Measurements from ENCODE around the gene CCDC175. TPM values are rescaled to one million over a fixed set of nuclear protein-coding genes. Genes with fewer than 3 reads are reported as not detected.

CCDC175 gene
- total RNA-seq, 1 experiment from 2014 or later, result 0.47 TPM

DNA sequence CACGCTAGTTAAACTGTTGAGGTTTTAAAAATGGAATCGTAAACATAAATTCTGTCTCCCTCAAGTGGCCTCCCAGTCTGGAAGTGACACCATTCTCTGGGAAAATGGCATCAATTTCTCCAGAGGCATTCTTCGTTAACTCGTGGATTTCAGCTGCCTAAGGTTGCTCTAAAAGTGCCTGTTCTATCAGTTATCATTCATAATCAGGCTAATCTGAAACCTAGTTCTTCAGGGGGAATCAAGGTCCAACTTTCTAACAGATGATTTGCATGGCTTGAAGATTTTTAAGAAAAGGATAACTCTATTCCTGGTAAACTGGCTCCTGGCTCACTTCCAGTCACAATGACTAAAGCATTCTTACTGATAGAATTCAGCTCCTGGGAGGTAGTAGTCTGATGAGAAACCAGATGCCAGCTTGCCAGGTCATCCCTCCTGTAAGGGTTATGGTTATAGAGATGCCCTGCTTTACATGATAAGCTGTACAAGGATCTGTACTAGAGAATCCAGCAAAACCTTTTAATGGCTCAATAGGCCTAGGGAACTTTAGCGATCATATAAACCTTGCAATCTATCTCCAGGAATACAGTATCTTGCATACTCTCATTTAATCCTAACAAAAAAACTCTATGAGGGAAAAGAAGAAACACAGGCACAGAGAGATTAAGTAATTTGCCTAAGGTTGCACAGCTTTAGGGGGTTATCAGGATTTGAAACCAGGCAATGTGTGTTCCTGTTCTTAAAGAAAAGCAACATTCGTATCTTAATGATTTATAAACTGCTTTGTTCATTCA lies 93.9 kb downstream of the CCDC175 start:
- no peaks in the 10 kb centered on the region for H3K27me3 ChIP-seq (replicated peaks; ENCODE audit: insufficient read depth, low read depth, low read length, poor library complexity)
- no peaks in the 10 kb centered on the region for H3K9me3 ChIP-seq (ENCODE audit: low read depth, low read length, poor library complexity, severe bottlenecking)
- POLR2A ChIA-PET (ENCODE audit: low non-redundant PET), result no interaction called here
- no peak for TF ChIP-seq EZH2 (IDR thresholded peaks at IDR 0.05; ENCODE audit: borderline replicate concordance, low read depth, low read length, poor library complexity, severe bottlenecking)
- TF ChIP-seq, protein P1, sequence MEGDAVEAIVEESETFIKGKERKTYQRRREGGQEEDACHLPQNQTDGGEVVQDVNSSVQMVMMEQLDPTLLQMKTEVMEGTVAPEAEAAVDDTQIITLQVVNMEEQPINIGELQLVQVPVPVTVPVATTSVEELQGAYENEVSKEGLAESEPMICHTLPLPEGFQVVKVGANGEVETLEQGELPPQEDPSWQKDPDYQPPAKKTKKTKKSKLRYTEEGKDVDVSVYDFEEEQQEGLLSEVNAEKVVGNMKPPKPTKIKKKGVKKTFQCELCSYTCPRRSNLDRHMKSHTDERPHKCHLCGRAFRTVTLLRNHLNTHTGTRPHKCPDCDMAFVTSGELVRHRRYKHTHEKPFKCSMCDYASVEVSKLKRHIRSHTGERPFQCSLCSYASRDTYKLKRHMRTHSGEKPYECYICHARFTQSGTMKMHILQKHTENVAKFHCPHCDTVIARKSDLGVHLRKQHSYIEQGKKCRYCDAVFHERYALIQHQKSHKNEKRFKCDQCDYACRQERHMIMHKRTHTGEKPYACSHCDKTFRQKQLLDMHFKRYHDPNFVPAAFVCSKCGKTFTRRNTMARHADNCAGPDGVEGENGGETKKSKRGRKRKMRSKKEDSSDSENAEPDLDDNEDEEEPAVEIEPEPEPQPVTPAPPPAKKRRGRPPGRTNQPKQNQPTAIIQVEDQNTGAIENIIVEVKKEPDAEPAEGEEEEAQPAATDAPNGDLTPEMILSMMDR (conservative IDR thresholded peaks at IDR 0.05; ENCODE audit: low read depth, low read length), result no peak
- DNase-seq (ENCODE audit: low spot score), result peak; percentile 37
- peak overlapping the region; percentile 92 for H3K27ac ChIP-seq (ENCODE audit: low read depth, low read length, poor library complexity, severe bottlenecking)
- intact Hi-C loops (cut with micrococcal nuclease; ENCODE audit: unreplicated experiment), result no loop called here
- H3K4me3 ChIP-seq (ENCODE audit: low read depth, low read length, poor library complexity, severe bottlenecking), result peak overlapping the region; percentile 84
- peaks cover 20% of the 10 kb centered on the region for H3K4me1 ChIP-seq (ENCODE audit: insufficient read depth, low read length, poor library complexity, severe bottlenecking)
- H3K36me3 ChIP-seq (ENCODE audit: insufficient read depth, low read length, poor library complexity, severe bottlenecking), result peaks cover 17% of the 10 kb centered on the region
- TSS peak; percentile 59 for BruUV-seq (replicated peaks)
- CTCF ChIA-PET, result no interaction called here

DNA sequence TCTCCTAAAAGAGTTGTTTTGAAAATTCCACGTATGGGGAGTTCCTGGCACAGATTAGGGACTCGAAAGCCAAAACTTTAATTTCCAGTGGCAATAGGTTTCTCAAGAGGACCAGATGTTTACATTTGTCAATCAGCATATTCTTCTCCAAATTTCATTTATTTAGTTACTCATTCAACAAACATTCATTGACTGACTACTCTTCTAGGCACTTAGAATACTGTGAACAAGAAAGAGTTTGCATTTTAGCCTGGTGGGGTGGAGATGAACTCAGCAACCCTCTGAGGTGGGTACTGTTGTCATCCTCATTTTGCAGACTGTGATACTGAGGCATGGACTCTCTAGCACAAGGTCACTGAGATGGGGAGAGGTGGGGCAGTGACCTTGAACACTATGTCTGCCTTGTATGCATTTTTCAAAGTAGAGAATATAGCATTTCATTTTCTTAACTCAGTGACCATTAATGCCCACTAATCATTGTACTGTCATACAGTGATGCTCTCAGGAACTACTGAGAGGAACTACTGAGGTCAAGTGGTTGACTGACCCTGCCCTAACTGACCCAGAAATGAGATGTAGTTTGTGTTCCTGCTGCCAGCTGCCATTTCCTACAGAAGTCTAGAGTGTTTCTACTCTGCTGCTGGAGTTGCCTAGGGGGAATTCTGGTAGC lies 94.6 kb downstream of the CCDC175 start:
- Histone ChIP-seq H3K36me3 (ENCODE audit: insufficient read depth, low read length, poor library complexity, severe bottlenecking) (peaks cover 19% of the 10 kb centered on the region), H3K27me3 (replicated peaks; ENCODE audit: insufficient read depth, low read depth, low read length, poor library complexity) (no peaks in the 10 kb centered on the region), H3K4me1 (ENCODE audit: insufficient read depth, low read length, poor library complexity, severe bottlenecking) (peaks cover 20% of the 10 kb centered on the region), H3K9me3 (ENCODE audit: low read depth, low read length, poor library complexity, severe bottlenecking) (no peaks in the 10 kb centered on the region), H3K27ac (ENCODE audit: low read depth, low read length, poor library complexity, severe bottlenecking) (peak overlapping the region; percentile 92), H3K4me3 (ENCODE audit: low read depth, low read length, poor library complexity, severe bottlenecking) (peak overlapping the region; percentile 84)
- TF ChIP-seq, protein P1 (conservative IDR thresholded peaks at IDR 0.05; ENCODE audit: low read depth, low read length), result no peak
- no peak for TF ChIP-seq EZH2 (IDR thresholded peaks at IDR 0.05; ENCODE audit: borderline replicate concordance, low read depth, low read length, poor library complexity, severe bottlenecking)
- no TSS peak for BruUV-seq (replicated peaks)
- intact Hi-C loops (cut with micrococcal nuclease; ENCODE audit: unreplicated experiment), result no loop called here
- CTCF ChIA-PET, result no interaction called here
- POLR2A ChIA-PET (ENCODE audit: low non-redundant PET), result no interaction called here
- DNase-seq (ENCODE audit: low spot score), result no peak

DNA sequence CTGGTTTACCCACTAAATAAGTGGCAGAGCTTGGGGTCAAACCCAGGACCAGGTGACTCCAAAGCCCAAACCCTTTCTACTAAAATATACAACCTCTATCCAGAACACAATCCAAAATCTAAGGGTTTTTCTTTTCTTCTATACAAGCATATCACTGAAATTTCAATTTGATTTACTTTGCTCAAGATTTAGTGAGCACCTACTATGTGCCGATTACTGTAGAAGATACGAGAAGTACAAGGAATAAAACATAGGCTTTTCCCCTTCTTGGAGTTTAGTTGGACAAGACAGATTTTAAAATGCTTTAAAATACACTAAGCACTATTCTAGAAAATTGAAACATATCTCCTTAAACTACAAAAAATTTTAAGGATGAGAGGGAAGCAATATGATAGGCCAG lies 95.2 kb downstream of the CCDC175 start:
- peaks cover 24% of the 10 kb centered on the region for H3K36me3 ChIP-seq (ENCODE audit: insufficient read depth, low read length, poor library complexity, severe bottlenecking)

More for the DNA sequence above, 95.2 kb downstream of the CCDC175 start:
- TF ChIP-seq, protein P1 (conservative IDR thresholded peaks at IDR 0.05; ENCODE audit: low read depth, low read length), result no peak
- TF ChIP-seq EZH2 (IDR thresholded peaks at IDR 0.05; ENCODE audit: borderline replicate concordance, low read depth, low read length, poor library complexity, severe bottlenecking), result no peak
- no TSS peak for BruUV-seq (replicated peaks)
- DNase-seq (ENCODE audit: low spot score), result no peak
- POLR2A ChIA-PET (ENCODE audit: low non-redundant PET), result no interaction called here
- peak overlapping the region; percentile 84 for H3K4me3 ChIP-seq (ENCODE audit: low read depth, low read length, poor library complexity, severe bottlenecking)
- H3K27ac ChIP-seq (ENCODE audit: low read depth, low read length, poor library complexity, severe bottlenecking), result no peak overlapping the region
- H3K4me1 ChIP-seq (ENCODE audit: insufficient read depth, low read length, poor library complexity, severe bottlenecking), result peaks cover 20% of the 10 kb centered on the region
- H3K9me3 ChIP-seq (ENCODE audit: low read depth, low read length, poor library complexity, severe bottlenecking), result no peaks in the 10 kb centered on the region
- no peaks in the 10 kb centered on the region for H3K27me3 ChIP-seq (replicated peaks; ENCODE audit: insufficient read depth, low read depth, low read length, poor library complexity)
- intact Hi-C loops (cut with micrococcal nuclease; ENCODE audit: unreplicated experiment), result no loop called here
- CTCF ChIA-PET, result no interaction called here

All from A673 (cell line).